ENCODE data around the gene TBC1D3B.
A peak's percentile ranks its signal among the peaks of the same experiment; 100 is the strongest.
"Not testable (repeated sequence)": the region's sequence is repeated elsewhere in the genome, so short reads cannot be mapped to it uniquely, and the experiment has no call there.

Gene TBC1D3B

DNA sequence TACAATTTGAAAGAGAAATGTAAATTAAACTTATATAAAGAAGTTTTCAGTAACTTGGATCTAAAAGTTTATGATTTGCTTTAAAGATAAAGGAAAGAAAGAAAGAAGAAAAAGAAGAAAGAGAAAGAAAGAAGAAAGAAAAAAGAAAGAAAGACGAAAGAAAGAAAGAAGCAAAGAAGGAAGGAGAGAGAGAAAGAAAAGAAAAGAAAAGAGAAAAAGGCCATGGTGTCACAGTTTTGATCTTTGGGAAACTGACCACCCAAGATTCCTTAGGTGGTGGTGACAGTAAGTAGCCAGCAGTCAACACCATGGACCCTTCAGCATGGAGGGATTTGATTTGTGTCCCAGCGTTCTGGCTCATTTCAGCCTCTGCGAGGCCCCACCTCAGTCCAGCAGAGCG is 24.7 kb upstream of the TBC1D3B start:
- DNase-seq (ENCODE audit: low read depth in 2 of 2): not testable (repeated sequence)

GRCh38 chr17:36198831-36199465 is 22.5 kb upstream of the TBC1D3B start:
- DNase-seq (ENCODE audit: low read depth in 2 of 2): peak in 1 of 2 donors; percentile 45

DNA sequence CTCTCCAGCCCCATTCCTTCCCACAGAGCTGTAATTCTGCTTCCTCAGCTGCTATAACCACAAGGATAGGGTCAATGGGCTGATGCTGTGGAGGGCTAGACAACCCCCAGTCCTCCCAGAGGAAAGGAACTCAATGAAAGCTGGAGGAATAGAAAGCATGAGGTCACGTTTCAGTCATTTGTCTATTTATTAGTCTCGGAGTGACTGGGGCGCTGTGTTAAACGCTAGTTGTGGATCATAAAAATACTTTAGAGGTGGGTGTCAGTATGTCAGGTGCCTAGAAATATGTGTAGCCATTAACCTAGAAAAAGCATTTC is 20.9 kb upstream of the TBC1D3B start:
- no peak for DNase-seq (ENCODE audit: low read depth in 2 of 2)

- no peak for DNase-seq (ENCODE audit: low read depth in 2 of 2)
These were observed 19.7 kb upstream of the TBC1D3B start for GRCh38 chr17:36196131-36196486.

- DNase-seq (ENCODE audit: low read depth in 2 of 2): no peak
These were observed 19.1 kb upstream of the TBC1D3B start for GRCh38 chr17:36195434-36196130.

GRCh38 chr17:36194832-36195433 is 18.5 kb upstream of the TBC1D3B start:
- DNase-seq (ENCODE audit: low read depth in 2 of 2): not testable (repeated sequence)

DNA sequence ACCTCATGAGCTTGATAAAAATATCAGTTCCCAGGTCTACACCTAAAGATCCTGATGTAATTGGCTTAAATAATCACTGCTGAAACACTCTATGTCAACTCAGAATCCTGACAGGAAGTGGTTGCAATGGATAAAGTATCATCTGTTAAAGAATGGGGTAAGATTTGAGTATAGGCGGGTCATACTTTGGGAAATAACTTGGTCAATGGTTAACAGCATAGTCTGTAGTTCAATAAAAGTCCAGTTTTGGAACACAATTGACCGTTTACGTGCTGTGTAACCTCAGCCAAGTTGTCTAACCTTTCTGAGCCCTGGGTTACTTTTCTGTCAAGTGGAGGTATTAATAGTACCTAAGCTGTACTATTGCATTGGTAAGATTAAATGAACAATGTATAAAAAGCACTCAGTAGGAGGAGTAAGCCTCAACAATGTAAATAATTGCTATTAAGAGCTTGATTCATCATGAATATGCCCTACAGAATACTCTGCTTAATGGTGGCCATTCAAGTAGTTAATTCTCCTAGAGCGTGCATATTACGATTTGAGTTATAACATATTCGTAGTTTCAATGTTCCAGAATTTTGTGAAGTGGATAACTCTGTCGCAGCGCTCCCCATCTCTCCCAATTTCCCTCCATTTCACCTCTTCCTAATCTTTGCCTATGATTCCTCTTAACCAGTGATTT is 17.9 kb upstream of the TBC1D3B start:
- DNase-seq (ENCODE audit: low read depth in 2 of 2): not testable (repeated sequence)

- DNase-seq (ENCODE audit: low read depth in 2 of 2): no peak
These were observed 16.9 kb upstream of the TBC1D3B start for GRCh38 chr17:36193216-36193775.

- not testable (repeated sequence) for DNase-seq (ENCODE audit: low read depth in 2 of 2)
These were observed 14.3 kb upstream of the TBC1D3B start for GRCh38 chr17:36190549-36191330.

GRCh38 chr17:36189993-36190392 is 13.6 kb upstream of the TBC1D3B start:
- DNase-seq (ENCODE audit: low read depth in 2 of 2): not testable (repeated sequence)

DNA sequence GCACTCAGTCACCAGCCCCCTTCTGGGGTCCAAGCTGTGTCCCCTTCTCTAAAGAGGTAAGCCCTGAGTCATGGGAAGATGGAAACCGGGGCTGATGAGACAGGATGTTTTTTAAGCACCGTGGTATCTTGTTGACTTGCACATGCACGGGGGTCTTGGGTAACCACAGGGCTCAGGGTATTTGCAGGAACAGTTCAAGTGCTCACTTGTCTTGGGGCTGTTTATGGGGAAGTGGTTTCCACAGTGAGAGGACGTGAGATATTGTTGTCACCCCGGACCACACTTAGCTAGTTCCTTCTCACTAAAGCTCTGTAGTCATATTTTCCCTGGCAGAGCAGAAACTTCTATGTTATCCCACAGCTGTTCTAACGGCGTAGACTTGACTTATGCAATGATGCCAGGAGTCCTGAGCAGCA is 12.5 kb upstream of the TBC1D3B start:
- peak in 1 of 2 donors; percentile 49 for DNase-seq (ENCODE audit: low read depth in 2 of 2)

DNA sequence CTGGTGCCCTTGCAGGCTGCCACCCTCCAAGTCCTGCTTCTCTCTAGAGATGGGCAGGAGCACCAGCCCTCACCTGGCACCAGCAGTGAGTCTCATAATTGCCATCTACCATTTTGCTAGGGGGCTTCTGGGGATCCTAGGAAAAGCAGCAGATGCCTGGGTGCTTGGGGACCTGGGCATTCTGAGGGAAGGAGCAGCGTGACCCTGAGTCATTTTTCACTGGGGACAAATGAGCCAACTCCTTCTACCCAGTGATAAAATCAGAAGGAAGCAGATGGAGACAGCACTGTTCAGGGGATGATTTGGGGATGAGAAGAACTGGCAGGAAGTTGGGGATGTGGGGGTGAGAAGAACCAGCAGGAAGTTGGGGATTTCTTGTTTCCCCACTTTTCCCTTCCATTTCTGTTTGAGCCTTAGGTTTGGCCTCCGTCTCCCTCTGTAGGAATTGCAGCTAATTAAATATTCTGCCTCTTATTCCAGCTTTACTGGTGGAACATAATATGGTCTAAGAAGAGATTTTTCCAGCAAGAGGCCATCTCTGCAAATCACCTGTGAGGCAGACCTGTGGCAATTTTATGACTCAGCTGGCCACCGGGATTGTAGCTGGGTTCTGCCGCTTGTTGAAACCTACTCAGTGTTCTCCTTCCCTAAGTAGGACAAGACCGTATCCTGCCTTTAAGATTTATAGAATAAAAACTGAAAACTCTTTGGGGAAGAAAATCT is 11.7 kb upstream of the TBC1D3B start:
- not testable (repeated sequence) for DNase-seq (ENCODE audit: low read depth in 2 of 2)

- not testable (repeated sequence) for DNase-seq (ENCODE audit: low read depth in 2 of 2)
These were observed 10.7 kb upstream of the TBC1D3B start for GRCh38 chr17:36186810-36187763.

GRCh38 chr17:36185416-36185815 is 9.0 kb upstream of the TBC1D3B start:
- no peak for DNase-seq (ENCODE audit: low read depth in 2 of 2)

DNA sequence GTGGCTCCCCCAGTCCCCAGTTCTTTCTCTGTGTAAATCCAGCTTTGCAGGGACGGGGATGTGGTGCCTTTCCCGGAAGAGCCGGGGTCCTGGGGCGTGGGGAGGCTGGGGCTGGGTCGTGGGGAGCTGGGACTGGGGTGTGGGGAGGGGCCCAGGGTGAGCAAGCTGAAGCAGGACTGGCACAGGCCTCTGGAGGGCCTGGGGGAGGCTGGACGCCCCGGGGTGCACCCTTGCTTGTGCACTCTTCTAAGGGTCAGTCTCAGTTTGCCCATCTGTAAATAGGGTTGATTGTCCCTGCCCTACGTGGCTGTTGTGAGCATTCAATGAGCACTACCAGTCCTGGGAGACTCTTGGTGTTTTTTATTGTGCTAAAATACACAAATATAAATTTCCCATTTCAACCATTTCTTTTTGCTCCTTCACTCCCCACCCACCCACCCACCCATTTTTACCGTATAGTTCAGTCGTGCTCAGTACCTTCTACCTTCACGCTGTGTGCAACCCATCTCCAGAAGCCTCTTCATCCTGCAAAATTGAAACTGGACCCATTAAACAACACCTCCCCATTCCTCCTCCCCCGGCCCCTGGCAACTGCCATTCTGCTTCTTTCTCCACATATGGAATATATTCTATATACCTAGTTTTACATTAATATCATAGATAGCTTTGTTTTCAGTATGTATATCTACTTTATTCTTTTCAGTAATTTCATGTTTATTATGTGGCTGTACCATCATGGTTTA is 7.8 kb upstream of the TBC1D3B start:
- no peak for DNase-seq (ENCODE audit: low read depth in 2 of 2)

DNA sequence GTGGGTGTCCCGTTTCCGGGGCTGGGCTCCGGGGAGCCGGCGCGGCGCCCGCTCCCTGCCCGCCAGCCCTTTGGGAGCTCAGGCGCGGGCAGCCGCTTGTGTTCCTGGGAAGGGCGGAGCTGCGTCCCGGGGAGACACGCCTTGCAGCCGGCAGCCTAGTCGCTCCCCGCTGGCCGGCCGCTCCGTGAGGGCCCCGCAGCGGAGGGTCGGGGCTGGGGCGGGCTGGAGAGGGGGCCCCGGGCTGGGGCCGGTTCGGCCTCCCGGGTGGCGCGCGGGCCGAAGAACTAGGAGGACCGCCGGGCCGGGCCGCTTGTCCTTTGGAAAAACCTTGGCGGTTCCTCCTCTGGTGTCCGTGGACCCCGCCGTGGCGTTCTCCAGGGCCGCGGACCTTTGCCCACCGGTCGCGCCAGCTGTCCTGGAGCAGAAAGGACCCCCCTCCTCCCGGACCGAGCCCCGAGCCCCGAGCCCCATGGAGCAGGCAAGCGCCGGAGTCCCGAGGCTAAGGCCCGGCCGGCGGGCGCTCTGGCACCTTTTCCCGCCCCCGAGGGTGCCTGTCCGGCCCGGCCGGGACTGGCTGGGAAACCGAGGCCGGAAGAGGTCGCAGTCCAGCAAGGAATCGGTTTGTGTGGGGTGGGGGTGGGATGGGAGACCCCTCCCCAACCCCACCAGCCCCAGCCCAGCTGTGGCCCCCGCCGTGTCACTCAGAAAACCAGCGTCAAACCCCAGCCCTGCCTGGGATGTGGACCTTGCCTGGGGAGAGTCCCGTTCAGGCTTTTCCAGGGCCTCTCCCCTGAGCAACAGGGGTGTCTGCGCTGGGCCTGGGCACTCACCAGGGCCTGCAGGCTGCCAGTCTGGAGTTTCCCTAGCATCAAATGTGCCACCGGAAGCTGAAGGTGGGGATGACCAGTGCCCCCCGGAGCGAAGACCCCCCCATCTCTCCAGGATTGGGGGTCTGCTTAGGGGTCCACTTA is 6.8 kb upstream of the TBC1D3B start:
- DNase-seq (ENCODE audit: low read depth in 2 of 2): no peak

DNA sequence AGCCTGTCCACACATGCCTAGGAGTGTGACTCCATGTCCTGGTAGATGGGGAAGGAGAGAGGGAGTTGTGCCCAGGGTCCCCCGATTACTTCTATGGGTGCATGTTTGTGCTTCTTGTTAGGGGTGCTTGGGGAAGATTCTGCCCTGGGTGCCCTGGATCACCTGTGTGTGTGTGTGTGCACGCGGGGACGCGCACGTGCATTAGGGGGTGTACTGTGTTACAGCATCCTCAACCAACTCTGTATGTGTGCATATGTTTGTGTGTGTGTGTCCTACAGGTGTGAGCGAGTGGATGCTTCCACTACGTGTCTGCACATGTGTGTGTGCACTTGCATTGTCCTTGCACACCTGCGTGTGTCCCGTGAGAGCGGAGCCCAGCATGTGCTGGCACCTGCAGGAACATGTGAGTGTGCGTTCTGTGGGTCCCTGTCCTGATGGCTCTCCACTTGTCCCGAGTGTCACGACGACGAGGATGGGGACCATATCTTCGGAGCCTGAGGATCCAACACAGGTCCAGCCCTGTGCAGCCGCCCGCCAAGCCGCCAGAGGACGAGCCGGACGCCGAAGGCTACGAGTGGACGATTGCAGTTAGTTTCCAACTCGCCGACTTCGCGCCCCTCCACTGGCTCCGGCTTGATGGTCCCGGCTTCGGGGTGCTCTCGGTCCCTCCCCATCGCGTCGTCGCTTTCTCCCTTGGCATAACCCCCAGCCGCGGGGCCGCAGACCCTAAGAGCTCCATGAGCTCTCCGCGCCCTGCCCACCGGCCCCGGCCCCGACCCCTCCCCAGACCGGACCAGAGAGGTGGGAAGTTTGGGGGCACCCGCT is 6.0 kb upstream of the TBC1D3B start:
- DNase-seq (ENCODE audit: low read depth in 2 of 2): no peak

All from stimulated activated CD8-positive, alpha-beta memory T cell treated with anti-CD3 and anti-CD28 coated beads, Interleukin-15, amount 100 ng/mL, for 48 hours (primary cell).